Astrocyte (in vitro differentiated cells and primary cell): ENCODE results near the gene GPSM3. TPM values are rescaled to one million over a fixed set of nuclear protein-coding genes. Genes with fewer than 3 reads are reported as not detected.

Experiments used
- DNase-seq: peaks from one replicate; pipeline ENCODE4 v3.0.0-alpha.2; 2010; ENCODE audit warnings: low read depth
- FAIRE-seq: peaks from 2 replicates; lab custom pipeline; 2011; peaks lifted over from hg19 to GRCh38; lab: Jason Lieb, UNC
- H2AFZ ChIP-seq: 2 replicates; pipeline ENCODE4 v1.6.0; 2012; ENCODE audit warnings: low read depth, low read length, inconsistent platforms
- H3K27ac ChIP-seq: 2 replicates; pipeline ENCODE4 v1.5.1; 2011; ENCODE audit warnings: low read depth, low read length, inconsistent platforms
- H3K27me3 ChIP-seq: 2 replicates; pipeline ENCODE4 v1.6.0; 2011; ENCODE audit warnings: low read length, inconsistent platforms; ENCODE audit not compliant: insufficient read depth
- H3K36me3 ChIP-seq: 2 replicates; pipeline ENCODE4 v1.5.1; 2011; ENCODE audit warnings: low read length, inconsistent platforms; ENCODE audit not compliant: insufficient read depth
- H3K4me1 ChIP-seq: 2 replicates; pipeline ENCODE4 v1.5.1; 2011; ENCODE audit warnings: low read length, inconsistent platforms; ENCODE audit not compliant: insufficient read depth
- H3K4me2 ChIP-seq: 2 replicates; pipeline ENCODE4 v1.6.0; 2012; ENCODE audit warnings: low read length, inconsistent platforms
- H3K4me3 ChIP-seq: 2 replicates; pipeline ENCODE4 v1.5.1; 2011; ENCODE audit warnings: low read depth, mild to moderate bottlenecking, low read length, inconsistent platforms; ENCODE audit not compliant: insufficient read depth
- H3K79me2 ChIP-seq: 2 replicates; pipeline ENCODE4 v1.6.0; 2012; ENCODE audit warnings: mild to moderate bottlenecking, low read length, inconsistent platforms; ENCODE audit not compliant: insufficient read depth
- H3K9ac ChIP-seq: 2 replicates; pipeline ENCODE4 v1.6.0; 2012; ENCODE audit warnings: mild to moderate bottlenecking, low read length, inconsistent platforms
- H3K9me3 ChIP-seq: 2 replicates; pipeline ENCODE4 v1.5.1; 2012; ENCODE audit warnings: low read depth, mild to moderate bottlenecking, low read length, inconsistent platforms; ENCODE audit not compliant: insufficient read depth
- H4K20me1 ChIP-seq: 2 replicates; pipeline ENCODE4 v1.6.0; 2012; ENCODE audit warnings: low read length, inconsistent platforms; ENCODE audit not compliant: insufficient read depth
- H3K27ac Mint-ChIP-seq: one replicate; pipeline ENCODE4 v1.8.0; 2021; ENCODE audit warnings: mild to moderate bottlenecking, mixed read lengths; ENCODE audit not compliant: unreplicated experiment
- H3K27me3 Mint-ChIP-seq: one replicate; pipeline ENCODE4 v1.8.0; 2021; ENCODE audit warnings: low read depth, mixed read lengths; ENCODE audit not compliant: unreplicated experiment
- H3K36me3 Mint-ChIP-seq: one replicate; pipeline ENCODE4 v1.8.0; 2021; ENCODE audit warnings: low read depth, mixed read lengths; ENCODE audit not compliant: unreplicated experiment
- H3K4me1 Mint-ChIP-seq: one replicate; pipeline ENCODE4 v1.8.0; 2021; ENCODE audit warnings: low read depth, mixed read lengths; ENCODE audit not compliant: unreplicated experiment
- H3K4me3 Mint-ChIP-seq: one replicate; pipeline ENCODE4 v1.8.0; 2021; ENCODE audit warnings: mild to moderate bottlenecking, moderate library complexity, mixed read lengths; ENCODE audit not compliant: unreplicated experiment
- H3K9me3 Mint-ChIP-seq: one replicate; pipeline ENCODE4 v1.8.0; 2021; ENCODE audit warnings: mild to moderate bottlenecking, mixed read lengths; ENCODE audit not compliant: unreplicated experiment
- CTCF ChIP-seq: IDR thresholded peaks from 2 replicates; pipeline ENCODE4 v1.5.1; 2011; ENCODE audit warnings: low read depth, mild to moderate bottlenecking, inconsistent platforms, low read length, moderate library complexity; ENCODE audit not compliant: insufficient read depth
- EZH2 ChIP-seq: IDR thresholded peaks from 2 replicates; pipeline ENCODE4 v1.6.1; 2012; ENCODE audit warnings: mild to moderate bottlenecking, low read length, inconsistent platforms; ENCODE audit not compliant: insufficient read depth
- total RNA-seq: library from RNA; stranded (reverse); gene quantifications from 2 replicates; pipeline ENCODE4 v1.2.1, GENCODE V29; 2021

The GPSM3 gene
- total RNA-seq, 1 donor from 2014 or later, result 9.6 TPM

GRCh38 chr6:32151181-32151862 is 41.1 kb downstream of the GPSM3 start:
- FAIRE-seq, result no peak
- no peak overlapping the region for H3K27ac Mint-ChIP-seq
- peaks cover 9% of the 10 kb centered on the region for H4K20me1 ChIP-seq
- peaks cover 17% of the 10 kb centered on the region for H3K79me2 ChIP-seq
- no peaks in the 10 kb centered on the region for H3K9me3 ChIP-seq
- H3K4me1 ChIP-seq, result peaks cover 24% of the 10 kb centered on the region
- H3K36me3 ChIP-seq, result peaks cover under 1% of the 10 kb centered on the region
- DNase-seq, result no peak
- H3K36me3 Mint-ChIP-seq, result peaks cover 11% of the 10 kb centered on the region
- H3K27me3 ChIP-seq, result peaks cover 34% of the 10 kb centered on the region
- no peak overlapping the region for H3K9ac ChIP-seq
- TF ChIP-seq EZH2 (peak; percentile 2), CTCF (no peak)
- H2AFZ ChIP-seq, result no peak overlapping the region
- H3K27me3 Mint-ChIP-seq, result peaks cover 33% of the 10 kb centered on the region
- H3K4me3 ChIP-seq, result no peak overlapping the region
- H3K4me3 Mint-ChIP-seq, result no peak overlapping the region
- H3K4me1 Mint-ChIP-seq, result peaks cover 25% of the 10 kb centered on the region
- peaks cover 9% of the 10 kb centered on the region for H3K9me3 Mint-ChIP-seq
- no peak overlapping the region for H3K27ac ChIP-seq
- peak overlapping the region; percentile 92 for H3K4me2 ChIP-seq

GRCh38 chr6:32149932-32150870 is 42.2 kb downstream of the GPSM3 start:
- peaks cover 33% of the 10 kb centered on the region for H3K27me3 Mint-ChIP-seq
- peaks cover 37% of the 10 kb centered on the region for H3K27me3 ChIP-seq
- peaks cover 21% of the 10 kb centered on the region for H3K4me1 ChIP-seq
- H3K27ac Mint-ChIP-seq, result no peak overlapping the region
- no peak overlapping the region for H2AFZ ChIP-seq
- DNase-seq (no peak), FAIRE-seq (no peak)
- peak overlapping the region; percentile 45 for H3K4me3 Mint-ChIP-seq
- H3K27ac ChIP-seq, result no peak overlapping the region
- H3K4me2 ChIP-seq, result no peak overlapping the region
- no peaks in the 10 kb centered on the region for H3K9me3 ChIP-seq
- peaks cover 3% of the 10 kb centered on the region for H4K20me1 ChIP-seq
- H3K9me3 Mint-ChIP-seq, result peaks cover 9% of the 10 kb centered on the region
- peaks cover 11% of the 10 kb centered on the region for H3K79me2 ChIP-seq
- H3K36me3 Mint-ChIP-seq, result peaks cover 8% of the 10 kb centered on the region
- no peaks in the 10 kb centered on the region for H3K36me3 ChIP-seq
- H3K9ac ChIP-seq, result no peak overlapping the region
- peaks cover 27% of the 10 kb centered on the region for H3K4me1 Mint-ChIP-seq
- no peak overlapping the region for H3K4me3 ChIP-seq
- TF ChIP-seq CTCF (no peak), EZH2 (no peak)
